Testis (tissue), 2 donors: Measurements from ENCODE around the gene ZBTB22.

ENCODE experiments used
- CTCF ChIP-seq, 3 experiments: fragments of 450-650 bp in 2 of 3; fragments of 200-600 bp in 1 of 3; sonication (generic) in 1 of 3; IDR thresholded peaks; one replicate each; pipeline ENCODE4 v1.5.1; 2016 to 2019; ENCODE audit warnings: antibody characterized with exemption in 3 of 3, mild to moderate bottlenecking in 2 of 3, moderate library complexity in 1 of 3
- POLR2A ChIP-seq: fragments of 450-650 bp; IDR thresholded peaks from one replicate; pipeline ENCODE4 v1.6.1; 2017; ENCODE audit warnings: antibody characterized with exemption, mild to moderate bottlenecking, moderate library complexity

GRCh38 chr6:33288141-33288920 lies 29.2 kb downstream of the ZBTB22 start:
- TF ChIP-seq CTCF (IDR thresholded peaks at IDR 0.05) (no peak), POLR2A (no peak)
